Neural cell (in vitro differentiated cells): ENCODE data around the gene MYLK. TPM values are rescaled to one million over a fixed set of nuclear protein-coding genes. Genes with fewer than 3 reads are reported as not detected.

ENCODE experiments used
- H2AFZ ChIP-seq: fragments of 200-600, 300-800 bp; sonication (generic), shearing (Covaris generic); 2 replicates; pipeline ENCODE4 v1.6.0; 2014; ENCODE audit warnings: low read depth, mild to moderate bottlenecking, antibody characterized with exemption, low read length, moderate library complexity
- H3F3A ChIP-seq: fragments of 200-600 bp; shearing (Covaris generic); 2 replicates; pipeline ENCODE4 v1.6.1; 2016; ENCODE audit warnings: mild to moderate bottlenecking, moderate library complexity, mixed read lengths, antibody characterized with exemption, low read length; ENCODE audit not compliant: insufficient read depth, poor library complexity, severe bottlenecking
- H3K27ac ChIP-seq: fragments of 200-600, 300-800 bp; sonication (generic), shearing (Covaris generic); 2 replicates; pipeline ENCODE4 v1.5.1; 2014; ENCODE audit warnings: mild to moderate bottlenecking, low read length, moderate library complexity
- H3K27me3 ChIP-seq: fragments of 300-800, 200-600 bp; sonication (generic), shearing (Covaris generic); 2 replicates; pipeline ENCODE4 v1.6.0; 2014; ENCODE audit warnings: mild to moderate bottlenecking, low read depth, low read length, moderate library complexity; ENCODE audit not compliant: insufficient read depth
- H3K36me3 ChIP-seq: fragments of 300-800, 200-600 bp; sonication (generic), shearing (Covaris generic); 2 replicates; pipeline ENCODE4 v1.5.1; 2014; ENCODE audit warnings: mild to moderate bottlenecking, antibody characterized with exemption, low read length, moderate library complexity; ENCODE audit not compliant: insufficient read depth
- H3K4me2 ChIP-seq: fragments of 300-800, 200-600 bp; sonication (generic), shearing (Covaris generic); 2 replicates; pipeline ENCODE4 v1.6.0; 2014; ENCODE audit warnings: mild to moderate bottlenecking, low read length
- H3K4me3 ChIP-seq: fragments of 300-800, 200-600 bp; sonication (generic), shearing (Covaris generic); 2 replicates; pipeline ENCODE4 v1.5.1; 2014; ENCODE audit warnings: mild to moderate bottlenecking, low read length, moderate library complexity
- H3K79me2 ChIP-seq: fragments of 200-600 bp; shearing (Covaris generic); replicated peaks from 2 replicates; pipeline ENCODE4 v1.6.0; 2014; ENCODE audit warnings: mild to moderate bottlenecking, low read length, moderate library complexity; ENCODE audit not compliant: insufficient read depth
- H3K9ac ChIP-seq: fragments of 300-800, 200-600 bp; sonication (generic), shearing (Covaris generic); 2 replicates; pipeline ENCODE4 v1.6.1; 2016; ENCODE audit warnings: mild to moderate bottlenecking, low read length, mixed read lengths
- H3K9me2 ChIP-seq: fragments of 200-600 bp; shearing (Covaris generic); 2 replicates; pipeline ENCODE4 v1.6.1; 2016; ENCODE audit warnings: mild to moderate bottlenecking, low read length, mixed read lengths; ENCODE audit not compliant: insufficient read depth
- H3K9me3 ChIP-seq: fragments of 200-600, 300-800 bp; sonication (generic), shearing (Covaris generic); 2 replicates; pipeline ENCODE4 v1.6.1; 2016; ENCODE audit warnings: mild to moderate bottlenecking, mixed run types, low read length, moderate library complexity, mixed read lengths
- H4K20me1 ChIP-seq: fragments of 200-600 bp; shearing (Covaris generic); 2 replicates; pipeline ENCODE4 v1.6.1; 2016; ENCODE audit warnings: mild to moderate bottlenecking, mixed run types; ENCODE audit not compliant: insufficient read depth
- EP300 ChIP-seq: fragments of 450-650 bp; conservative IDR thresholded peaks from 2 replicates; pipeline ENCODE4 v1.6.1; 2014; ENCODE audit warnings: antibody characterized with exemption, mild to moderate bottlenecking, moderate library complexity; ENCODE audit not compliant: poor library complexity, severe bottlenecking
- EZH2 ChIP-seq: fragments of 200-600, 300-800 bp; shearing (Covaris generic), sonication (generic); IDR thresholded peaks from 2 replicates; pipeline ENCODE4 v1.6.1; 2014; ENCODE audit warnings: antibody characterized with exemption, low read length, borderline replicate concordance, mild to moderate bottlenecking; ENCODE audit not compliant: insufficient read depth, poor library complexity, severe bottlenecking
- MXI1 ChIP-seq: fragments of 450-650 bp; conservative IDR thresholded peaks from 2 replicates; pipeline ENCODE4 v1.6.1; 2014; ENCODE audit warnings: antibody characterized with exemption, mild to moderate bottlenecking; ENCODE audit not compliant: poor library complexity, severe bottlenecking
- POLR2AphosphoS5 ChIP-seq: IDR thresholded peaks from 2 replicates; pipeline ENCODE4 v1.6.1; 2012
- RAD21 ChIP-seq: fragments of 450-650 bp; conservative IDR thresholded peaks from 2 replicates; pipeline ENCODE4 v1.6.1; 2014; ENCODE audit warnings: antibody characterized with exemption, mild to moderate bottlenecking, moderate library complexity
- SMC3 ChIP-seq: fragments of 450-650 bp; conservative IDR thresholded peaks from 2 replicates; pipeline ENCODE4 v1.6.1; 2014; ENCODE audit warnings: antibody characterized with exemption, mild to moderate bottlenecking, moderate library complexity; ENCODE audit not compliant: poor library complexity
- TAF1 ChIP-seq: IDR thresholded peaks from 2 replicates; pipeline ENCODE4 v1.6.1; 2012; ENCODE audit warnings: low read depth
- polyA plus RNA-seq: library from polyadenylated mRNA; depleted of rRNA; stranded (reverse); fragments of >200 nt; gene quantifications from 2 replicates; pipeline ENCODE4 v1.2.3, GENCODE V29; 2014
- TF ChIP-seq, protein P1 (sequence below): fragments of 450-650 bp; IDR thresholded peaks from 2 replicates; pipeline ENCODE4 v1.5.1; 2014; ENCODE audit warnings: antibody characterized with exemption, mild to moderate bottlenecking, moderate library complexity; ENCODE audit not compliant: poor library complexity, severe bottlenecking
- TF ChIP-seq, protein P2 (sequence below): IDR thresholded peaks from 2 replicates; pipeline ENCODE4 v1.6.1; 2012; ENCODE audit warnings: borderline replicate concordance

Gene MYLK
- polyA plus RNA-seq, 1 donor from 2014 or later = 0.43 TPM

DNA sequence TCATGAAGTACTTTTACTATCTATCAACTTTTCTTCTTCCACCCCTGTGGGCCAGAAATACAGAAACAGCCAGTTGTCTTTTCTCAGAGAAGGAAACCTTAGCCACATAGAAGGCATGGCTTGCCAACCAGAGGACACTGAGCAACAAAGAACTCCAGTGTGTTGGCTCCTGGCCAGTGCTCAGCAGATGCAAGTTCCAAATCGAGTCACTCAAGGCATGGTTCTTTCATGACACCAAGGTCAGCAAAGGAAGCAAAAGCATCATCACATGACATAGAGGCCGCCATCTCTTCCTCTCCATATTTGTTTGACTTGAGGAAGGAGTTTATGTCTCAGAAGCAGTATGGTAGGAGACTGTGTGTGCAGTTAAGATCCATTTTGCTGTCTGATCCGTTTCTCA, 92.2 kb downstream of the MYLK start:
- no peaks in the 10 kb centered on the region for H3K9me3 ChIP-seq
- H3K27me3 ChIP-seq = no peaks in the 10 kb centered on the region
- no peaks in the 10 kb centered on the region for H3K79me2 ChIP-seq
- H3K9ac ChIP-seq = no peak overlapping the region
- no peaks in the 10 kb centered on the region for H4K20me1 ChIP-seq
- H3K36me3 ChIP-seq = no peaks in the 10 kb centered on the region
- no peak overlapping the region for H3K4me3 ChIP-seq
- no peaks in the 10 kb centered on the region for H3K9me2 ChIP-seq
- TF ChIP-seq EZH2 (no peak), MXI1 (no peak), EP300 (no peak), SMC3 (no peak), TAF1 (no peak), RAD21 (no peak), POLR2AphosphoS5 (no peak)
- TF ChIP-seq, protein P1, sequence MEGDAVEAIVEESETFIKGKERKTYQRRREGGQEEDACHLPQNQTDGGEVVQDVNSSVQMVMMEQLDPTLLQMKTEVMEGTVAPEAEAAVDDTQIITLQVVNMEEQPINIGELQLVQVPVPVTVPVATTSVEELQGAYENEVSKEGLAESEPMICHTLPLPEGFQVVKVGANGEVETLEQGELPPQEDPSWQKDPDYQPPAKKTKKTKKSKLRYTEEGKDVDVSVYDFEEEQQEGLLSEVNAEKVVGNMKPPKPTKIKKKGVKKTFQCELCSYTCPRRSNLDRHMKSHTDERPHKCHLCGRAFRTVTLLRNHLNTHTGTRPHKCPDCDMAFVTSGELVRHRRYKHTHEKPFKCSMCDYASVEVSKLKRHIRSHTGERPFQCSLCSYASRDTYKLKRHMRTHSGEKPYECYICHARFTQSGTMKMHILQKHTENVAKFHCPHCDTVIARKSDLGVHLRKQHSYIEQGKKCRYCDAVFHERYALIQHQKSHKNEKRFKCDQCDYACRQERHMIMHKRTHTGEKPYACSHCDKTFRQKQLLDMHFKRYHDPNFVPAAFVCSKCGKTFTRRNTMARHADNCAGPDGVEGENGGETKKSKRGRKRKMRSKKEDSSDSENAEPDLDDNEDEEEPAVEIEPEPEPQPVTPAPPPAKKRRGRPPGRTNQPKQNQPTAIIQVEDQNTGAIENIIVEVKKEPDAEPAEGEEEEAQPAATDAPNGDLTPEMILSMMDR = no peak
- TF ChIP-seq, protein P2, sequence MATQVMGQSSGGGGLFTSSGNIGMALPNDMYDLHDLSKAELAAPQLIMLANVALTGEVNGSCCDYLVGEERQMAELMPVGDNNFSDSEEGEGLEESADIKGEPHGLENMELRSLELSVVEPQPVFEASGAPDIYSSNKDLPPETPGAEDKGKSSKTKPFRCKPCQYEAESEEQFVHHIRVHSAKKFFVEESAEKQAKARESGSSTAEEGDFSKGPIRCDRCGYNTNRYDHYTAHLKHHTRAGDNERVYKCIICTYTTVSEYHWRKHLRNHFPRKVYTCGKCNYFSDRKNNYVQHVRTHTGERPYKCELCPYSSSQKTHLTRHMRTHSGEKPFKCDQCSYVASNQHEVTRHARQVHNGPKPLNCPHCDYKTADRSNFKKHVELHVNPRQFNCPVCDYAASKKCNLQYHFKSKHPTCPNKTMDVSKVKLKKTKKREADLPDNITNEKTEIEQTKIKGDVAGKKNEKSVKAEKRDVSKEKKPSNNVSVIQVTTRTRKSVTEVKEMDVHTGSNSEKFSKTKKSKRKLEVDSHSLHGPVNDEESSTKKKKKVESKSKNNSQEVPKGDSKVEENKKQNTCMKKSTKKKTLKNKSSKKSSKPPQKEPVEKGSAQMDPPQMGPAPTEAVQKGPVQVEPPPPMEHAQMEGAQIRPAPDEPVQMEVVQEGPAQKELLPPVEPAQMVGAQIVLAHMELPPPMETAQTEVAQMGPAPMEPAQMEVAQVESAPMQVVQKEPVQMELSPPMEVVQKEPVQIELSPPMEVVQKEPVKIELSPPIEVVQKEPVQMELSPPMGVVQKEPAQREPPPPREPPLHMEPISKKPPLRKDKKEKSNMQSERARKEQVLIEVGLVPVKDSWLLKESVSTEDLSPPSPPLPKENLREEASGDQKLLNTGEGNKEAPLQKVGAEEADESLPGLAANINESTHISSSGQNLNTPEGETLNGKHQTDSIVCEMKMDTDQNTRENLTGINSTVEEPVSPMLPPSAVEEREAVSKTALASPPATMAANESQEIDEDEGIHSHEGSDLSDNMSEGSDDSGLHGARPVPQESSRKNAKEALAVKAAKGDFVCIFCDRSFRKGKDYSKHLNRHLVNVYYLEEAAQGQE = no peak
- H3K4me2 ChIP-seq = no peak overlapping the region
- H3F3A ChIP-seq = no peaks in the 10 kb centered on the region
- no peak overlapping the region for H2AFZ ChIP-seq
- H3K27ac ChIP-seq = no peak overlapping the region

DNA sequence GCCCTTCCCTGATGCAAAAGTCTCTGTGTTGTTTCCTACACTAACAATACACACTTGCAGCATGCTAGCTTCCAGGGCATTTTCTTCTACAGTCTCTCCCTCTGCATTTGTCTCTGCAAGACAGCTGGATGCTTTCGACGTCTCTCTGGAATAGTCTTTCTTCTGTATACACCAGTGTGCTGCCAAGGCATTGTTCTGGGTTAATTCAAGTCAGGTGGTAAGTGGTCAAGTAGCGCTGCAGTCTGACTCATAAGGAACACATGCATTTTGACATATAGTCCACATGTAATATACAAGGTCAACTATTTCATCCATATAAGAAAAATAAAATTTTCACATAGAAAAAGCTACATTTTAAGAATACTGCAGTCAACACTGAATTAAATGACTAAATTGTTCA, 92.7 kb downstream of the MYLK start:
- no peaks in the 10 kb centered on the region for H3F3A ChIP-seq
- no peak overlapping the region for H2AFZ ChIP-seq
- H3K9me2 ChIP-seq = no peaks in the 10 kb centered on the region
- H3K4me3 ChIP-seq = no peak overlapping the region
- no peaks in the 10 kb centered on the region for H3K36me3 ChIP-seq
- H3K27ac ChIP-seq = no peak overlapping the region
- H3K79me2 ChIP-seq = no peaks in the 10 kb centered on the region
- H3K9me3 ChIP-seq = no peaks in the 10 kb centered on the region
- TF ChIP-seq TAF1 (no peak), SMC3 (no peak), MXI1 (no peak), RAD21 (no peak), EP300 (no peak), EZH2 (no peak), POLR2AphosphoS5 (no peak)
- TF ChIP-seq, protein P2 = no peak
- TF ChIP-seq, protein P1 = no peak
- H4K20me1 ChIP-seq = no peaks in the 10 kb centered on the region
- no peaks in the 10 kb centered on the region for H3K27me3 ChIP-seq
- no peak overlapping the region for H3K9ac ChIP-seq
- H3K4me2 ChIP-seq = no peak overlapping the region
